ENCODE measurements around the gene CD38. TPM values are rescaled to one million over a fixed set of nuclear protein-coding genes. Genes with fewer than 3 reads are reported as not detected.
A peak's percentile ranks its signal among the peaks of the same experiment; 100 is the strongest.

Gene CD38
- polyA plus RNA-seq, 1 donor (not counting 4 experiments of a cell fraction or from before 2014, with no cell fraction given): 0.08 TPM

- peaks cover 3% of the 10 kb centered on the region for H3K4me1 ChIP-seq (ENCODE audit: control insufficient read depth, extremely low read depth, insufficient read depth, low read length)
- DNase-seq (ENCODE audit: low read depth, low spot score) (no peak), FAIRE-seq (no peak)
- H4K20me1 ChIP-seq (ENCODE audit: control insufficient read depth, extremely low read depth, insufficient read depth, low read length): no peaks in the 10 kb centered on the region
- H3K27me3 ChIP-seq (ENCODE audit: control insufficient read depth, extremely low read depth, insufficient read depth, low read length): no peaks in the 10 kb centered on the region
- H3K36me3 ChIP-seq (ENCODE audit: control insufficient read depth in 2 of 2, extremely low read depth in 1 of 2, insufficient read depth in 2 of 2, low read length in 2 of 2): no peaks in the 10 kb centered on the region
- H3K9ac ChIP-seq (ENCODE audit: control insufficient read depth, extremely low read depth, insufficient read depth, low read length): no peak overlapping the region
- H3K27ac ChIP-seq (ENCODE audit: control insufficient read depth, insufficient read depth, low read length): no peak overlapping the region
- H3K9me1 ChIP-seq (ENCODE audit: control insufficient read depth, extremely low read depth, insufficient read depth, low read length): no peaks in the 10 kb centered on the region
- no peak for TF ChIP-seq EZH2 (IDR thresholded peaks at IDR 0.05; ENCODE audit: low read length)
- no peak for TF ChIP-seq CTCF (optimal IDR thresholded peaks at IDR 0.05 in 1 of 3, IDR thresholded peaks at IDR 0.05 in 1 of 3, conservative IDR thresholded peaks at IDR 0.05 in 1 of 3; ENCODE audit: extremely low read depth in 1 of 3, insufficient read depth in 2 of 3, low read length in 3 of 3)
- no peak overlapping the region for H3K4me3 ChIP-seq (ENCODE audit: control insufficient read depth in 2 of 3, extremely low read depth in 1 of 3, insufficient read depth in 2 of 3, low read depth in 1 of 3, low read length in 3 of 3)
- H2AFZ ChIP-seq (ENCODE audit: control insufficient read depth, low read length): no peak overlapping the region
- no peak overlapping the region for H3K4me2 ChIP-seq (ENCODE audit: control insufficient read depth, extremely low read depth, insufficient read depth, low read depth, low read length)
- no peaks in the 10 kb centered on the region for H3K9me3 ChIP-seq (ENCODE audit: control insufficient read depth, low read depth, low read length)
- dilution Hi-C loops (cut with MboI; ENCODE audit: extremely low pct_ligation_motif_present, low sequenced_read_pairs): no loop called here
- no peaks in the 10 kb centered on the region for H3K79me2 ChIP-seq (ENCODE audit: control insufficient read depth, insufficient read depth, low read length)
Observed at GRCh38 chr4:15751153-15751552, 27.0 kb upstream of the CD38 start.

- H4K20me1 ChIP-seq (ENCODE audit: control insufficient read depth, extremely low read depth, insufficient read depth, low read length): no peaks in the 10 kb centered on the region
- FAIRE-seq (peak; percentile 5), DNase-seq (ENCODE audit: low read depth, low spot score) (no peak)
- no peaks in the 10 kb centered on the region for H3K36me3 ChIP-seq (ENCODE audit: control insufficient read depth in 2 of 2, extremely low read depth in 1 of 2, insufficient read depth in 2 of 2, low read length in 2 of 2)
- dilution Hi-C loops (cut with MboI; ENCODE audit: extremely low pct_ligation_motif_present, low sequenced_read_pairs): no loop called here
- H3K79me2 ChIP-seq (ENCODE audit: control insufficient read depth, insufficient read depth, low read length): no peaks in the 10 kb centered on the region
- H3K27me3 ChIP-seq (ENCODE audit: control insufficient read depth, extremely low read depth, insufficient read depth, low read length): no peaks in the 10 kb centered on the region
- no peak overlapping the region for H3K9ac ChIP-seq (ENCODE audit: control insufficient read depth, extremely low read depth, insufficient read depth, low read length)
- H3K9me3 ChIP-seq (ENCODE audit: control insufficient read depth, low read depth, low read length): no peaks in the 10 kb centered on the region
- H2AFZ ChIP-seq (ENCODE audit: control insufficient read depth, low read length): no peak overlapping the region
- TF ChIP-seq CTCF (optimal IDR thresholded peaks at IDR 0.05 in 1 of 3, IDR thresholded peaks at IDR 0.05 in 1 of 3, conservative IDR thresholded peaks at IDR 0.05 in 1 of 3; ENCODE audit: extremely low read depth in 1 of 3, insufficient read depth in 2 of 3, low read length in 3 of 3) (no peak), EZH2 (IDR thresholded peaks at IDR 0.05; ENCODE audit: low read length) (no peak)
- no peak overlapping the region for H3K4me3 ChIP-seq (ENCODE audit: control insufficient read depth in 2 of 3, extremely low read depth in 1 of 3, insufficient read depth in 2 of 3, low read depth in 1 of 3, low read length in 3 of 3)
- H3K4me2 ChIP-seq (ENCODE audit: control insufficient read depth, extremely low read depth, insufficient read depth, low read depth, low read length): no peak overlapping the region
- H3K27ac ChIP-seq (ENCODE audit: control insufficient read depth, insufficient read depth, low read length): no peak overlapping the region
- peaks cover 7% of the 10 kb centered on the region for H3K4me1 ChIP-seq (ENCODE audit: control insufficient read depth, extremely low read depth, insufficient read depth, low read length)
- no peaks in the 10 kb centered on the region for H3K9me1 ChIP-seq (ENCODE audit: control insufficient read depth, extremely low read depth, insufficient read depth, low read length)
Observed at GRCh38 chr4:15753081-15753480, 25.0 kb upstream of the CD38 start.

All from keratinocyte (primary cell).